Hematopoietic multipotent progenitor cell treated with erythropoietin and hydrocortisone succinate and interleukin-3 and kit ligand, for 6 days (in vitro differentiated cells): ENCODE results near the gene FGGY.
A peak's percentile ranks its signal among the peaks of the same experiment; 100 is the strongest.

Experiments
- DNase-seq: peaks from one replicate; pipeline ENCODE4 v3.0.0-alpha.2; 2015

FGGY gene

DNA sequence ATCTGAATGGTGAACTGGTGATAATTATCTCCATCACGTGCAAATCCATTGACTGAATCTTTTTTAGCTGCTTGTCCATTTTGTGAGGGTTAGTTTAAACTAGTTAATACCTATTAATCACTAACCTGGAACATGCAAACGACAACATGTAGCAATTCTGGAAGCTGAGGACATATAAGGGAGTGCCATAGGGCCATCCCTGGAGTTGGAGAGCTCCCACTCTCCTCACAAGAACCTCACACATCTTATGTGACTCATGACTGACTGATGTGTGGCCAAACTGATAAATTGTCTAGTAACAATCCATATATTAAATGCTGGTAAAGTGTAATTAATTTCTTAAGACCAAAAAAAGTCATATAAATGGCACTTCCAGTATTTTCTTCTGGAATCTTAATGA is 454.9 kb downstream of the FGGY start:
- no peak for DNase-seq

DNA sequence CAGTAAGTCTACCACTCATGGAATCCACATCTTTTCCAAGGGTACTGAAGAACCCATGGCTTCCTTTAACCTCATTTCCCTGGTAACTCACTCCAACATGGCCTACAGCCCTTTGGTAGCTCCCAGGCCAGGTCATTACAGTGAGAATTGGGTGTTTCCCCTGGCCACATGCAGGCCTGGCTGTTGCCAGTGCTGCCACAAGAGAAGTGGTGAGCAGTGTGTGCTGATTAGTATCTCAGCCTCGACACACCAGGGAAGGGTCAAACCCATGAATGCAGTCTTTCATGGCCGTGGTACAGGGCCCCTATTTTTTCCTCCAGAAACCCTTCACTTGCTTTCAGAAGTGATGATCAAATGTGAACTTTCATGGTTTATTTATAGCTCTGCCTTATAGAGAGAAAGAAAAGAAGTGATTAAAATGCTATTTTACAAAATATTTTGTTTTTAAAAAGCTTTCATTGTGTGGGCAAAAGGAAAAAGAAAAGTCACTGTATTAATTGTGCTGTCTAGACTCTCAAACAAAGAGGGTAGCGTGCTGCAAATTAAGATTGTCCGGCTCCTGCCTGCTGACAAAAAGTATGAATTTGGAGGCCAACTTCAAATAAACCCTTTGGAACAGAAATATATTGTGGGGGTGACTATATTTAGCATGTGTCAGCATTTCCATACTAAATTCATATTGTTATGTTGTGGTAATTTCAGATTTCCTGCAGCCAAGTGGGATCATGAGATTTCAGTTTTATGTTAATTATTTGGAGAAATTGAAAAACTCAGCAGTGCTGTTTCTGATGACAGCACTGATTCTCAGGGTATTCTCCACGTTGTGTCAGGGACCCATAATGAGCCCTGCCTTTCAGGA is 455.9 kb downstream of the FGGY start:
- no peak for DNase-seq

DNA sequence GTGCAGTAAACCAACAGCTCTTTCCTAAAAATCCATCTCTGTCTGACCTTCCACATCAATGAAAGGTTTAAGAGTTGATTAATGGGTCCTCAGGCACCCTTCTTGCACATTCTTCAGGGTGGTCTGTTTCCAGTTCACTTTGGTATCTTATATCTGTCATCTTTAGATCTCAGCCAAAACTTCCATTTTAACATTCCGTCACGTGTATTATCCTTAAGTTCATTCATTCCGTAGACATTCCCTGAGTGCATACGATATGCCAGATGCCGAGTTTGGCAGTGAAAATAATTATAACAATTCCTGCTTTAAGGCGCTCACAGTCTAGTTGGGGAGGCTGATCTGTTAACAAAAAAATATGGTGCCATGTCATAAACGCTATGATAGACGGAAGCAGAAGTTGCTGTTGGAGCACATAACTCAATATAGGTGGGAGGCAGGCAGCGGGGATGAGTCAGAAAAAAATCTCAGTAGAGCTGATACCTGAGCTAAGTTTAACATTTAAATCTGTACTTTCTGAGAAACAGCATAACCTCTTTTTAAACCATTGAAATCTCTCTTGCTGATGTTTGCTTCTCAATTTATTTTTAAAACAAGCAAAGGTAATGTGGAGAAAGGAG is 458.3 kb downstream of the FGGY start:
- DNase-seq: no peak

DNA sequence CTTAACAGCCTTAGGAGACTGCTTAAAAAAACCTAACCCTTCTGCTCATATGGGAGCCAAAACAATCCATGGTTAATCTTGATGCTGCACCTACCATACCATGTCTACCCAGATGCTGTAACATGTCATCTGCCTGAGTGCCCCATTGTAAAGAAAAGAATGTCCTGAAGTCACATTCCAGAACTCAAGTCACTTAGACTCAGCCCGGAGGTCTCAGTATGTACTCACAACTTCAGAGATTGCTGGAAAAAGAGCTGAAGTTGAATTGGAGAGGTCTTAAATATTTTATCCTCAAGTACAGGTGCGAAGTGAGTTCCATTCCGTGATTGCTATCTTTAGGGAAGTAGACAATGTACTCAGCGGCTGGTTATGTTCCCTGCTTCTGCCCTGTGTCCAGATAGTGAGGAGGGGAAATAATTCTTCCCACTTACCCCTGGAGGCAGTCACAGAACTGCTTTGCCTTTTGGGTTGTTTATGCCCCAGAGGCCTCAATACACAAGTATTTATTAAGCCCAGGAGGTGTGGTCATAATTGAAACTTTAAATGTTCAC is 460.4 kb downstream of the FGGY start:
- DNase-seq: no peak

DNA sequence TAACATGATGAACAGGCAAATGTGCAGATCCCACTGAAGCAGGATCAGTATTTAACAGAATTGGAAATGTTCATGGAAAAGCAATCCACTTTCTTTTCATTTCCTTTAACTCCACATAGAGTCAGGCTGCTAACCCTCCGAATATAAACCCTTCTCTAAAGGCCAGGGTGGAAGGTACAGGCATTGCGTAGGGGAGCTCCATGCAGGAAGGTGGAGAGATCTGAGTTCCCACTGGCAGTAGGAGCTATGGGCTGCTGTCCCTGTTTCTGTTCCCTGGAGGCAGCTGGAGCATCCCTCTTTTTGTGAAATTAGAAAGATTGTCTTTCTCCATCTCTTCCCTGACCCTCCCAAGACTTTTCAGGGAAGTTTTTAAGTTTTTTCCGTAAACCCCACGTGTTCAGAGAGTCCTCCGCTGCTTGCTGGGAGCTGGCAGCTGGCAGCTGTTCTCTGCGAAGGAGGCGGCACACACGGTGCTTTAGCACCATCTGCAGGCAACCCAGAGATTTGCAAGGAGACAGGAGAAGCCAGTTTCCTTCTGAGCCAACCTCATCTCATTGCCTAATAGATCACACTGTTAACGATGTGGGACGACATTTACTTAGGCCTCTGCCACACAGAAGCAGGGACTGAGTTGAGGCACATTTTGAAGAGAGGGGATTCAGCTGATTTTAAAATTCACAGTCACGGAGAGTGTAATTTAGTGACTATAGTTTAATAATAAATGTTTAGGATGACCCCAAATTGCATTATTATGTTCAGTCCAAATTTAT is 462.4 kb downstream of the FGGY start:
- DNase-seq: peak; percentile 87

DNA sequence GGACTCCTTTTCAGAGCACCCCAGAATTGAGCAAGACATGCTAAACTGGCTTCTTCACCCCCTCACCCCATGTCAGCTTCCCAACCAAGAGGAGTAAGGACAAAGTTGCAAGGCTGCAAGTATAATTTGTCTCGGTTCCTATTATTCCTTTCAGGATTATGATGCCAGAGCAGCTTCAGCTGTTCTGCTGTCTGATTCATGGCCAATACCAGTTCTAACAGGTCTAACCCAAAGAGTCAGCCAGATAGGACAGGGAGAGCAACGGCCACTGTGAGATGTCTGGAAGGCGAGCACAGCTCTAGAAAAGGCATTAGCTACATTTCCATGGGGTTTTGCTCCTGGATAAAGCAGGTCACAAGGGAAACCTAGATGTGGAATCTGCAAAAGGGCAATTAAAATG is 464.5 kb downstream of the FGGY start:
- DNase-seq: no peak

DNA sequence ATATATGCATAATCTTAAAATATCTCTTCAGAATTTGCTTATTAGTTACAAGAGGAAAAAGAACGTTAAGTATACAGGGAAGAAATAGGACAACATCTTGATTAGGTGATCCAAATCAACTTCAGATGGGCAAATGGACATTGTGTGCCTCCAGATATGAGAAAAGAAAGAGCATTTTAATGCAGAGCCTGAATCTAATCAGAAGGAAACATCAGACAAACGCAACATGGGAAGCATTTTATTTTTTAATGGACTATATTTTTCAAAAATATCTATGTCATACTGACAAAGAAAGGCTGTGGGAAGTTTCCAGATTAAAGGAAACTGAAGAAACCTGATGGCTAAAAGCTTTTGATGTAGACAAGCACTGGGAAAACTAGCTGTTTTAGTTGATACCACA is 466.5 kb downstream of the FGGY start:
- DNase-seq: no peak

DNA sequence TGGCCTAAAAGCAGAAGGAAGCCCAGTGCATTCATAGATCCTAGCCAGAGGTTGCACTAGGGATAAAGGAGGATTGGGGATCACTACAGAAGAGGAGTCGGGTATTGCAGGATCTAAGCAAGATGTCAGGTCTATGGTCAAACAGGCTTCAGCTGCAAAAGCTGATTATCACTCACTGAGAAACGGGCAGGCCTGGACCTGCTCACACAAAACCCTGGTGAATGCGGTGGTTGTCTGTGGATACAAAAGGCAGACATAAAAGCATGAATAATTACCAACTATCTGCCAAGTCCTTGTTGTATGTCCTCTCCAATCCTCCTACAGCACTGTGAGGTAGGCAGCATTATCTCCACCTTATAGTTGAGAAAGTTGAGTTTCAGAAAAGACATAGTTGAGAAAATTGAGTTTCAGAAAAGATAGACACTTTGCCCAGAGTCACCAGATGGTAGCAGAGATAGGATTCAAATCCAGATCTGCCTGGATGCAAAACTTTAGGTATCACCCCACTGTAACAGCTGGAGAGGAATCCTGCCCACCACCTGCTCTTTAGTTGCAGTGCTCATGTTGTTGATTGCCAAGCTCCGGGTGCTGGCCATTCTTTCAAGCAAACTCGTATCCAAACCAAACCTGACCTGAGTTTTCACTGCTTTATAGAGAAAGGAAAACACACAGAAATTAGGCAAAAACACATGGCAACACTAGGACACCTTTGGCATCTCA is 468.3 kb downstream of the FGGY start:
- DNase-seq: no peak

DNA sequence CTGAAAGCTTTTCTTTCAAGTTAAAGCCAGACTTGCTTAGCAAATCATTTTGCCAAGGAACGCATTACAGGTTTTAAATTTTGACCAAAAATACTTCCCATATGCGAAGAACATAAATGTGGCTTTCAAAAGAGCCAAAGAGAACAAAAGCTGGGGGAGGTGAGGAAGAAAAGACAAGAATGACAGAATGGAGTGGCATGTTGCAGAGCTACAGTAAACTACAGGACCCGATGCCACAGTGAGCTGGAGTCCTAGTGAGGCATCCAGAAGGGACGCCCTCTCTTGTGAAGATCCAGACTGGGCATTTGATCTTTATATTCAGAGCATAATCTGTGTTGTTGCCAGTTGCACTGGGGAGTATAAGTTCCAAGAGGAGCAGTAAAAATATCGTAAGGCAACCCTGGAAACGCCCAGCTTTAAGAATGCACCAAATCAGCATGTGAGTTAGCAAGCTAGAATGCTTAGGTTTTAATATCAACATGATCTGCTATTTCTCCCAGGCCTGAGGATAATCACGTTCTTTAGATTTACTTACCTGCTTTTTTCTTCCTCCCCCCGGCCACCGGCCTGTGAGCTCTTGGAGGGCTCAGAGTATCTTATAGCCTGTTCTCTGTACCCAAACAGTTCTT is 469.4 kb downstream of the FGGY start:
- DNase-seq: no peak

DNA sequence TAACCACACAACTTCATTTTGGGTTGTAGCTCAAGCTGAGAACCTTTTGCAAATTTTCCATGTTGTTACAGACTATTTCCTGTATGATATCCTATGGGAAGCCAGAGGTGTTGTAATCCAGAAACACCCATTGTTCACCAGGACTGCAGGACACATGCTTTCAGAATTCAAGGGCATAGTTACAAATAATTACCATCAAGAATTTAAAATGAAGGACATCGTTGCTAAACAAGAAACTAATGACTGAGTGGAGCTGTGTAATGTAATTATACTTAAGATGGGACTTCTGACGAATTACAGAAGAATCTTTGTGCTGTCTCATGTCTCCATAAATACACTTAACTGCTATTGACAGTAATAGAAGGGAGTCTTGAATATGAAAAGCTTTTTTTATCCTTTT is 470.2 kb downstream of the FGGY start:
- DNase-seq: no peak

DNA sequence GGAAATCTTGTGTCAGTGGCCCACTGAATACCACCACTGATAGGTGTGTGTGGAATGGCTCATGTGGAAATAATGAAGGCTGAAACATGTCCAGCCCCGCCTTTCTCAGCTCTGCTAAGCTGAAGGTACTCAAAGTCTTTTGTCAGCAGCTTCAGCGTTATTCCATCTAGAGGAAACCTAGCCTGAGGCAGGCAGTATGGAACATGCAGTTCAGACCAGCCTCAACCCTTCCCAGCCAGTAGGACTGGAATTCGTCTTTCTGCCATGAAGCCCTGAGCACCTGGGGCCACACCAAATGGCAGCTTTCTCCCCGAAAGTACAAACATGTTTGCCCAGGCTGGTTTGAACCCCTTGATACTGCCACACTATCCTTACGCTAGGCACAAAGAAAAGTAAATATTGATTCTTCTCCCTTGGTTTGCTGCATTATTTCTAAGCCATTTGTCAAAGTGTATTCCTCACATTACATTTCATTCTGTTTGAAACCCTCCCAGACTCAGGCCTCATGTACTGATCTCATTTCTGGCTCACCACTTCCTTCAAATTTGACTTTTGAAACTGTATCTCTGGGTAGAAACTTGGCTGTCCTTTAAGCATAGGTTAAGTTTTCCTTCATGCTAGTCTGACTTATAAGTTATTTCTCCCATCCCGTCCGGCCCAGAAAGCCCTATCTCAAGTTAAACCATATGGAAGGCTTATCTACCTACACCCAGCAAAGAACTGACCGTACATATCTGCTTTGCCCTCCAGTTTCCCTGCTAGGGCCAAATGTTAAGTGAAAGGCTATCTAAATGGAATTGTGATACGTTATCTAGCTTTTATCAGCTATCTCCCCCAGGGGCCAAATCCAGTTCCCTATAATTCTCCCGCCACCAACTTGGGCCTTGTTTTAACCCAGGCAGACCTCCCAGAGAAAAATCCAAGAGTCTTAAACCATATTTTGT is 472.2 kb downstream of the FGGY start:
- DNase-seq: no peak

DNA sequence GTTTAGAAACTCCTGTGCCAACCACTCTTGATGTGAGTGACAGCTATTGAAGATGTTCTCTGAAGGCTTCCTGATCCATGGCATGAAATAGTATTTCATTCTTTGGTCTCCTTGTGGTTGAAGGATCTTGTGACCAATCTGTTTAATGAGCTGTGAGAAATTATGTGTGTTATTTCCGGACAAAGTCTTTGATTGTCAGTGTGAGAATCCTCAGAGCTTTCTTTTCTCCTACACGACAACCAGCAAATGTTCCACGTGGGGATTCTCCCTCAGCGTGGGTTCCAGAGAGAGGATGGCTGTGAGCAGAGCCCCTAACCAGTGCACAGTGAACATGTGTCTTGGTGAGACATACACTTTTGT is 472.8 kb downstream of the FGGY start:
- DNase-seq: no peak

DNA sequence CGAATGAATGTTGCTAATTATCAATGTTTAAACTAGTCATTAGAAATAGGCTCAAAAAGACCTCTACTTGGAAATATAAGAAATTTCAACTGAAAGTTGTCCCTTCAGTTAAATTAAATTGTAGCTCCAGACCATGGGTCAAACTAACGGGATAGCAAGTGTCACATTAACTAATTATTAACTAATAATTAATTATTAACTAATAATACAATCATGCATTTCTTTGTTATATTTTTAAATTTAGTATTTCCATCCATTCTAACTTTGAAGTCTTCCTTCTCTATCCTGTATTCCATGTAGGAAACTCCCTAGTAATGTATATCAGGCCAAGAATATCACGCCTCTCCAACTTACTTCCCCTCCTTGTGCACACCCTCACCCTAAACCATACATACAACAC is 474.5 kb downstream of the FGGY start:
- no peak for DNase-seq

DNA sequence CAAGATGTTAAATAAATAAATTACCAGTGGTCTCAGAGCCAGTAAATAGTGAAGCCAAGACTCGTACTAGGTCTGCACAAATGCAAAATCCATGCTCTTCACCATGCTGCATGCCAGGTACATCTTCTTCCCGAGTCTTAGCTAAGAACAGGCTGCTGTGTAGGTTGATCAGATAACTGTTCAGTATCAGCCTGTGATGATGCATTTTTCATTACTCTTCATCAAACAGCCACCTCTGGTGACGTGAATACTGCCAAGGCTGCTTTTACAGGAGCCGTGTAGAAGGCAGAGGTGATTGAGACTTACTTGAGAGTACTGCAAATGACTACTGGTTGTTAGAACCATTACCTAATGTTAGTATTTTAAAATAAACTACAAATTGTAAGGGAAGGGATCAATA is 478.6 kb downstream of the FGGY start:
- DNase-seq: no peak

DNA sequence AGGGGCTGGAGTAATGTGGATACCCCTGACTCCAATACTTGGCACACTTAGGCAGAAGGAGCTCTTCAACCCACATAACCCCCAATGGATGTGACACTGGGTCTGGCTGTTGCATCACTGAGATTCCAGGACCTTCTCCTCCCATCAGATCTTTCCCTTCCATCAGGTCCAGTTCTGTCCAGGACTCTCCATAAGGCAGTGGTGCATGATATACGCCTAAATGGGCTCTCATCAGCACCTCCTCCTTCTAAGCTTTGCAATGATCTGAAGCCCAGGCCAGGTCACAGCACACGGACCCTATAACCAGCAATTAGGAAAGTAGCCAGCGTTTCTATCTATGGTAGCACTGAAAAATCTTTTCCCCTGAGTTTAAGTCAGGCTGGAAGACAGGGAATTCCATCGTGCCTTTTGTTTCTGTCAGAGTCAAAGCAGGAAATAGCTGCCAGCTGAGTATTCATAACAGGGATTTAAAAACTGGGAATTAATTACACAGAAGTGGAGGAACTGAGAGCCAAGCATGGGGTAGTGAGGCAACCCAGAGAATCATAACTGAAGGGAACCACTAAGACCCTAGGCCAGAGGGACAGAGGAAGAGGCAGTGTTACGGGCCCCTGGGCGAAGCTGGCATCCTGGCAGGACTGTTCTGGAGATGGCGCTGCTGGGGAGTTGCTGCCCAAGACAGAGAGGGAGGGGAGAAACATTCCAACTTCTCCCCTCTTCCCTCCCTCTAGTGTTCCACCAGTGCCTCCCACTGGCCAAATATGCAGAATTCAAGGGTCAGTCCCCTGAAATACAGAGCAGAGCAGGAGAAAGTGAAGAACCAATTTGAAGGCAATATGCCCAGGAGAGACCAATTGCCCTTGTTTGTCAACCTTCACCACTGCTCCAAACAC is 480.3 kb downstream of the FGGY start:
- DNase-seq: no peak

DNA sequence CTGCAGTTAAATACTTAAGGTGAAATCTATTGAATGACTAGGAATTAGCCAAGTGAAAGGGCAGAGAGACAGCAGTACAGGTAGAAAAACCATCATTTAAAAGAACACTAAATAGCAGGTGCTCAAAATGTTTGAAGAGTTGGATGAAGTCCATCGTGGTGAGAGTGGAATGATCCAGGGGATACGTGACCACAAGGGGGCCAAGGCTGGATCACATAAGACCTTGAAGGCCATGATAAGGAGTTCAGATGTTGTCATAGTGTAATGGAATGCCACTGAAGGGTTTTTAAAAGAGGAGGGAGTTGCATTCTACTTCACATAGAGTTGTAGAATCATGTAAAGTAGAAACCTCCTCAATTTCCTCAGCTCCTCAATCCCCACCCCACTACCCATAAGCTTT is 483.1 kb downstream of the FGGY start:
- peak; percentile 60 for DNase-seq

DNA sequence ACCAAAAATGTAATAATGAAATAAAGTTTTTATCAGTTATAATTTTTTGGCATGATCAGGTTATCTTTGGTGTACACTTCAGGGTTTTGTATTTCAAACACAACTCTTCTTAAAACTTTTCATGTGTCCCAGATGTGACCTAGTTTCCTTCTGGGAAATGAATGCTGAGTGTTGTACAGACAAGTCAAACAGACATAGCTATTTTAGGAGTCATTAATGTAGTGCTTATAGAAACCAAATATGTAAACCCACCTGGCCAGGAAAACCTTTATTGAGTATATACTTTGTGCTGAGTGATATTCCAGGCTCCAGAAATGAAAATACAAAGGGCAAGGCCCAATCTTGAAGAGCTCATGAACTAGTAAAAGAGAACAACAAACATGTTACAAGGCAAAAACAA is 491.9 kb downstream of the FGGY start:
- no peak for DNase-seq

DNA sequence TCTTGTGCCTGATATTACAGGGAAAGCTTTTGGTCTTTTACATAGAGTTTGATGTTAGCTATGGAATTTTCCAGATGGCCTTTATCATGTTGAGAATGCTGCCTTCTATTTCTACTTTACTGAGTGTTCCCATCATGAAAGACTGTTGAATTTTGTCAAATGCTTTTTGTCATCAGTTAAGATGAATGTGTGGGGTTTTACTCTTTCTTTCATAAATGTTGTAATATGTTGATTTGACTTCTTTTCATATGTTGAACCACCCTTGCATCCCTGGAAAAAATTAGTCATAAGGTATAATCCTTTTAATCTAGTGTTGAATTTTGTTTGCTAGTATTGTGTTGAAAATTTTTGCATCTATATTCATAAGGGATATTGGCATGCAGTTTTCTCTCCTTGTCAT is 501.7 kb downstream of the FGGY start:
- DNase-seq: no peak

DNA sequence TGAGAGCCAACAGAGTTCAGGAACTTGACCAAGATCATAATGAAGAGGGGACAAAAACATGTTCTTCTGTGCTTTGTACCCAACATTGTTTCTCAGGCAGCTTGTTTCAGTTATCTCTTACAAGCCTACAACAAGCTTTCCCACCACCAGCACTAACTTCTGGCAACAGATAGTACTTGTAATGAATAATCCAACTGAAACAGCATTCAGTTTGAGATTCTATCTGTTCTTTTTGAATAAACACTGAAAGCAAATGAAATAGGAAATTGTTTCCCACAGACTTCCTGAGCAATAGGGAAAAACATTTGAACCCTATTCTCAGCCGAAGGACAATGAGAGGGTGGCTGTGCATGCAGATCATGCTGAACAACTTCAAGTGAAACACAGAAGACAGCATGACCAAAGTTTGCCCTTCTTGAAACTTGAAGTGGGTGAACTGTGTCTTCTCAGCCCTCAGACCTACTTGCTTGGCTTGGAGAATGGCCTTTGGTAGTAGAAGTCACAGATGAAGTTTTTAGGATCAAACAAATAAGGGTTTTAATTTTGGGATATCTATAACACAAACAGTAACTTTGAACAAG is 506.7 kb downstream of the FGGY start:
- peak; percentile 68 for DNase-seq

DNA sequence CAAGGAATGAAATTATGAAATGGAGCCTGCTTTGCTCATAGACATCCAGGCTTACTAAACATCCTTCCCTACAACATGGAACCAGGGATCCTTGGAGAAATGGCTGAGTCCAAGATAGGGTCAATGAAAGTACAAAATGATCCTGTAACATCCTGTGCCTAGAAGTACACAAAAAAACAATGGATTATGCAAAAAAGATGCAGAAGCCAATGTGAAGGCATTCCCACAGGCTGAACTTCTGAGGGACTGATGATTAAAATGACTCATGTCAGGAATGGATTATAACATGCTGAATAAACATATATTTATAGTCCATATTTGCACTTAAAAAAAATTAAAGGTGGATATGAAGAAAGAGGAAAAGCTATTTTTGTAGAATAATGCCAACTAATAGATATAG is 507.4 kb downstream of the FGGY start:
- no peak for DNase-seq
